Activated T-cell treated with anti-CD3 and anti-CD28 coated beads, Interleukin-2, amount 50 U/mL, for 4 hours (primary cell): ENCODE measurements around the gene TNFRSF18. TPM values are rescaled to one million over a fixed set of nuclear protein-coding genes. Genes with fewer than 3 reads are reported as not detected.

Experiments used
- ATAC-seq, 2 donors: fragments of 200-7000 bp; cut with Tn5 transposase; one replicate each; pipeline ENCODE4 v1.10.0; 2021
- DNase-seq: peaks from one replicate; pipeline ENCODE4 v3.0.0-alpha.2; 2020
- H3K27me3 Mint-ChIP-seq: one replicate; pipeline ENCODE4 v1.8.0; 2021; ENCODE audit warnings: low read depth, mixed read lengths
- H3K36me3 Mint-ChIP-seq: one replicate; pipeline ENCODE4 v1.8.0; 2022; ENCODE audit warnings: mixed read lengths; ENCODE audit not compliant: insufficient read depth
- H3K4me1 Mint-ChIP-seq: one replicate; pipeline ENCODE4 v1.8.0; 2021; ENCODE audit warnings: low read depth, mixed read lengths
- H3K4me3 Mint-ChIP-seq: one replicate; pipeline ENCODE4 v1.8.0; 2021; ENCODE audit warnings: mild to moderate bottlenecking, moderate library complexity, mixed read lengths
- H3K9me3 Mint-ChIP-seq: one replicate; pipeline ENCODE4 v1.8.0; 2021; ENCODE audit warnings: mixed read lengths
- total RNA-seq, 3 donors: library from RNA; stranded (reverse); gene quantifications; one replicate each; pipeline ENCODE4 v1.2.1, GENCODE V29; 2021

Gene TNFRSF18
- total RNA-seq, 3 donors from 2014 or later = 102 to 212 (median 155) TPM

- Mint-ChIP-seq H3K36me3 (no peaks in the 10 kb centered on the region), H3K4me1 (peaks cover 16% of the 10 kb centered on the region), H3K4me3 (no peak overlapping the region), H3K27me3 (peaks cover 9% of the 10 kb centered on the region), H3K9me3 (no peaks in the 10 kb centered on the region)
- ATAC-seq (no peak), DNase-seq (no peak)
Observed at GRCh38 chr1:1168451-1169411, 37.7 kb downstream of the TNFRSF18 start.

DNA sequence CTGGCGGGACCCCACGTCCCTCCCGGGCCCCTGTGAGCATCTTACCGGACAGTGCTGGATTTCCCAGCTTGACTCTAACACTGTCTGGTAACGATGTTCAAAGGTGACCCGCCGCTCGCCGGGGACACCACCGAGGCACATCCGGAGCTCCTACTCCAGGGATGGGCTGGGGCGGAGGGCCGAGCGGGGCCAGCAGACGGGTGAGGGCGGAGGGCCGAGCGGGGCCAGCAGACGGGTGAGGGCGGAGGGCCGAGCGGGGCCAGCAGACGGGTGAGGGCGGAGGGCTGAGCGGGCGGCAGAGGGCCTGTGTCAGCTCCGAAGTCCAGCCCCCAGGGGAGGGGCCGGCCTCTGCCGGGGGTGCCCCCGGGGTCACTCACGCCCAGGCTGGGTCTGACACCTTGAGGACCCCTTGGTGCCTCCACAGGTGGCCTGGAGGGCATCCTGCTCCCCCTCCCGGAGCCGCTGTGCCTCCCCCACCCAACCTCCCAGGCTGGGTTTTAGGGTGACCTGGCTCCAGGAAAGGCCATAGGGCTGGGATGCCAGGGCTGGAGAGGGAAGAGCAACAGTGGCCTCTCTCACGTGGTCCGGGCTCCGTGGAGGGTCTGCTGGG lies 38.4 kb downstream of the TNFRSF18 start:
- no peak overlapping the region for H3K4me3 Mint-ChIP-seq
- no peaks in the 10 kb centered on the region for H3K9me3 Mint-ChIP-seq
- no peak for DNase-seq
- no peak for ATAC-seq
- no peaks in the 10 kb centered on the region for H3K36me3 Mint-ChIP-seq
- peaks cover 9% of the 10 kb centered on the region for H3K27me3 Mint-ChIP-seq
- H3K4me1 Mint-ChIP-seq = peaks cover 12% of the 10 kb centered on the region

DNA sequence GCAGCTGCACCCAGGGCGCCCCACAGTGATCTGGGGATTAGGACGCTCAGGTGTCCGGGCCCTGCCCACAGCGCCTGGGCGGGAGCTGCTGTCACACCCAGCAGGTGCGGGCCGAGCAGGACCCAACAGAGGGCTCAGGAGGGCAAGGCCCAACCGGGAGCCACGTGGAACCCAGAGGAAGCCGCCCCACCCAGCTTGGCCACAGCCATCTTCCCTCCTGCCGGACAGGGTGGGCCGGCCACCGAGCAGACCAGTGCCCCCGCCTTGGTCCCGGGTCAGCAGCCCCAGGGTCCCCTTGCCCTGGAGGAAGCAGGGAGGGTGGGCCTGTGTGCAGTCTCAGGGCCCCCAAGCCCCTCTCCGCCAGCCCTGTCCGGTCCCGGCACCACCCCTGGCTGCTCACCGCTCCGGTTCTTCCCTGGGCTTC lies 39.0 kb downstream of the TNFRSF18 start:
- Mint-ChIP-seq H3K4me1 (peaks cover 12% of the 10 kb centered on the region), H3K4me3 (no peak overlapping the region), H3K9me3 (no peaks in the 10 kb centered on the region), H3K36me3 (no peaks in the 10 kb centered on the region), H3K27me3 (peaks cover 9% of the 10 kb centered on the region)
- ATAC-seq (no peak), DNase-seq (no peak)

GRCh38 chr1:1166642-1167397 lies 39.6 kb downstream of the TNFRSF18 start:
- Mint-ChIP-seq H3K4me1 (peaks cover 8% of the 10 kb centered on the region), H3K27me3 (peaks cover 5% of the 10 kb centered on the region)
- no peak for ATAC-seq

DNA sequence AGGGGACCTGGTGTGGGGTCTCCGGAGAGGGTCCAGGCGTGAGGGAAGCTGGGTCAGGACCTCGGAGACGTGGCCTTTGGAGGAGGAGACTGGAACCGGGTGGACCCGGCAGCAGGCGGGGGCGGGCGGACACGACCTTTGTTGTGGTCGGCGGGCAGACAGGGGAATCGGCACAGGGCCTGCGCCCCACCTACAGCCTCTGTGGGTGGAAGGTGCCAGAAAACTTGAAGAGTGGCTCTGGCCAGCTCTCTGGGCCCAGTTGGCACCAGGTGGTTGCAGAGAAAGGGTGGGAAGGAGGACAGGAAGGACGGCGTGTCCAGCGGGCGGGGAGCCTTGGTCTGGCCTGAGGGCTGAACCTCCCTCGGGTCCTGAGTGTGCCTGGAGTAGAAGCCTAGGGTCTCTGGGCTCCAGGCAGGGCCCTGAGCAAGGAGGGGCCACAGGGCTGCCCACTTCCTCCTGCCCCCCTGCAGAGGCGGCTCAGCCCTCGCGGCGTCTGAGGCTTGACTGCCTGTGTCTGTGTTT lies 40.4 kb downstream of the TNFRSF18 start:
- H3K4me1 Mint-ChIP-seq = peaks cover 8% of the 10 kb centered on the region
- no peak overlapping the region for H3K4me3 Mint-ChIP-seq
- peaks cover 3% of the 10 kb centered on the region for H3K27me3 Mint-ChIP-seq
- no peaks in the 10 kb centered on the region for H3K36me3 Mint-ChIP-seq
- H3K9me3 Mint-ChIP-seq = no peaks in the 10 kb centered on the region
- DNase-seq (no peak), ATAC-seq (no peak)

More at GRCh38 chr1:1166642-1167397, 39.6 kb downstream of the TNFRSF18 start:
- no peaks in the 10 kb centered on the region for H3K9me3 Mint-ChIP-seq
- no peak overlapping the region for H3K4me3 Mint-ChIP-seq
- no peaks in the 10 kb centered on the region for H3K36me3 Mint-ChIP-seq
- no peak for DNase-seq

- Mint-ChIP-seq H3K9me3 (no peaks in the 10 kb centered on the region), H3K27me3 (peaks cover 3% of the 10 kb centered on the region), H3K4me1 (peaks cover 8% of the 10 kb centered on the region), H3K4me3 (no peak overlapping the region), H3K36me3 (no peaks in the 10 kb centered on the region)
- ATAC-seq (no peak), DNase-seq (no peak)
Observed at GRCh38 chr1:1165485-1165884, 40.9 kb downstream of the TNFRSF18 start.

GRCh38 chr1:1164701-1165451 lies 41.5 kb downstream of the TNFRSF18 start:
- no peaks in the 10 kb centered on the region for H3K36me3 Mint-ChIP-seq
- no peak overlapping the region for H3K4me3 Mint-ChIP-seq
- H3K9me3 Mint-ChIP-seq = no peaks in the 10 kb centered on the region
- H3K27me3 Mint-ChIP-seq = no peaks in the 10 kb centered on the region
- DNase-seq (no peak), ATAC-seq (no peak)
- H3K4me1 Mint-ChIP-seq = peaks cover 4% of the 10 kb centered on the region

DNA sequence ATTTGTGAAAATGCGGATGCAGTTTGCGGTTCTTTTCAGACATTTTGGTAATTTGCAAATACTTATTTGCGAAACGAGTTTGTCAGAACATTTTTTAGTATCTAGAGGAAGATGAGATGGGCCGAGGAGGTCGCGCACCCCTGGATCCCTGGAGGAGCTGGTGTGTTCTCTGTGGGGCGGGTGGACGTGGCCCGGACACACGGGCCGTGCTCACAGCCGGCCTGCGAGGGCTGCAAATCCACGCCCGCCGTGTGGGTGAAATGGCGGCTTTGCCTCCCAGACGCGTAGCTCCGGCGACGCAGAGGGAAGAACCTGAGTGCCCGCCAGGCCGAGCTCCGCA lies 42.1 kb downstream of the TNFRSF18 start:
- no peaks in the 10 kb centered on the region for H3K9me3 Mint-ChIP-seq
- no peak overlapping the region for H3K4me3 Mint-ChIP-seq
- peaks cover 2% of the 10 kb centered on the region for H3K4me1 Mint-ChIP-seq
- DNase-seq (no peak), ATAC-seq (no peak)
- H3K36me3 Mint-ChIP-seq = no peaks in the 10 kb centered on the region
- H3K27me3 Mint-ChIP-seq = no peaks in the 10 kb centered on the region

DNA sequence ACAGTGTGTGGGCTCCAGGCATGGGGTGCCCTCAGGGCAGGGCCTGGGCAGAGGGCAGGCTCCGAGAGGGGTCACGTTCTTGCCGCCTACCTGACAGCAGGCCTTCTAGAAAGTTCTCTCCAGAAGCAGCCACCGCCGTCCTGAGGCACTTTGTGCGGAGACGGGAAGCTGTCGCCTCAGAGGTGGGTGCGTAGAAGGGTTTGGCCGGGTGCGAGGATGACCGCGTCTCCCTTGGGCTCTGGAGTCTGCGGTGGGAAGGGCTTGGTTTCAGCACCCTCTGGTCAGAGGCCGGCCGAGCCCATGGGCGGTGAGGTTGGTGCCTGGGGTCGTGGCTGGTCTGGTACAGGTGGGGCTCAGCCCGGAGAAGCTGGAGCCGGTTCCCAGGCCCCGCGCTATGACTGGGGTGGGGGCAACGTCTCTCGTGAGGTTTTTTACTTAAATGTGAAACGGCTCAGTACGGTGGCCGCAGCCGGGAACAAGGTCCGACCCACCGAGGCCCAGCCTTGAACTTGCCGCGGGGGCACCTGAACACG lies 42.8 kb downstream of the TNFRSF18 start:
- ATAC-seq (no peak), DNase-seq (no peak)
- Mint-ChIP-seq H3K9me3 (no peaks in the 10 kb centered on the region), H3K4me1 (peaks cover 2% of the 10 kb centered on the region), H3K36me3 (no peaks in the 10 kb centered on the region), H3K27me3 (no peaks in the 10 kb centered on the region), H3K4me3 (no peak overlapping the region)

DNA sequence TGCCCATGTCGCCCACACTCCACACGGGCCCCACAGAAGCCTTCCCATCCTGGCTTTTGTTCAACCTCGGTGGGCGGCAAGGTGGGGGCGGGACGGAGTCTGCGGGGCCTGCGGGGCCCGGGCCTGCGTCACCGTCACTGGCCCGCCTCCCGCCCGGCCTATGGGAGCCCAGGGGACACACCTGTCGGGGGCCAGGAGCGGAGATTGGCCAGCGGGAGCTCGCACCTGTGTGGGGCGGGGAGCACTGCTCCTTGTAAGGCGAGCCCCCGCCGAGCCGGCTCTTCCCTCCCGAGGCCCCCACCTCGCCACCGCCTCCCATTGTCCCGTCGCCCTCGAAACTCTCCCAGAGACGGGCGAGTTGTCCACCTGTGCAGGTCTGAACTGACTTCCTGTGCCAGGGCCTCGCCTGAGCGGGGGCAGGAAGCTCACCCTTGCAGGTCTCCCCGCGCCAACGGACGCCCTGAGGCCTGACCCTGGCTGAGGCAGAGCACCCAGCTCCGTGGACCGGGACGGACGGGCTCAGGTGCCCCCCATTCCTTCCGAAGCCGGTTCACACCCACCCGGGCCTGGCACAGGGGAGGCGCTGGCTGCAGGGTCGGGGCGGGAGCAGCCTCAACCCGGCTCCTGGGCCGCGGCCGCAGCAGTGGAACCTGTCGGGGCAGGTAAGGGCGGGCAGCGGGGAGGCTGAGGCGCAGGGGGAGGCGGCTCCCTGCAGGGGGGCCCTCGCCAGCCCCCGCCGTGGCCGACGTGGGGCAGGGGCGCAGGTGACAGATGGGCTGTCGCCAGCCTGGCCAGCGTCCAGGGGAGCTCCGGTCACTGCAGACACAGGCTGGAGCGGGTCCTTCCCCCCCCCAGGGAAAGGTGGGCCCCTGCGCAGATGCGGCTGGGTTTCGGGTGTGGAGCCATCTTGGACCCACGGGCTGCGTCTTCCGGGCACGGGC lies 43.5 kb downstream of the TNFRSF18 start:
- no peak overlapping the region for H3K4me3 Mint-ChIP-seq
- H3K4me1 Mint-ChIP-seq = peaks cover 2% of the 10 kb centered on the region
- no peaks in the 10 kb centered on the region for H3K9me3 Mint-ChIP-seq
- no peaks in the 10 kb centered on the region for H3K36me3 Mint-ChIP-seq
- ATAC-seq (no peak), DNase-seq (no peak)
- H3K27me3 Mint-ChIP-seq = no peaks in the 10 kb centered on the region

- no peaks in the 10 kb centered on the region for H3K27me3 Mint-ChIP-seq
- no peaks in the 10 kb centered on the region for H3K36me3 Mint-ChIP-seq
- H3K9me3 Mint-ChIP-seq = no peaks in the 10 kb centered on the region
- peaks cover 2% of the 10 kb centered on the region for H3K4me1 Mint-ChIP-seq
- DNase-seq (no peak), ATAC-seq (no peak)
- no peak overlapping the region for H3K4me3 Mint-ChIP-seq
Observed at GRCh38 chr1:1161683-1162079, 44.7 kb downstream of the TNFRSF18 start.

- Mint-ChIP-seq H3K4me3 (no peak overlapping the region), H3K36me3 (no peaks in the 10 kb centered on the region), H3K9me3 (no peaks in the 10 kb centered on the region), H3K27me3 (no peaks in the 10 kb centered on the region), H3K4me1 (peaks cover 2% of the 10 kb centered on the region)
- ATAC-seq (no peak), DNase-seq (no peak)
Observed at GRCh38 chr1:1161078-1161682, 45.2 kb downstream of the TNFRSF18 start.
